Measurements from ENCODE around the gene RIN3.

Gene RIN3

GRCh38 chr14:92565040-92565717 lies 51.6 kb downstream of the RIN3 start:
- no peaks in the 10 kb centered on the region for H3K27me3 Mint-ChIP-seq
- peak overlapping the region; percentile 44 to 70 for H3K27ac Mint-ChIP-seq
- no peaks in the 10 kb centered on the region for H3K9me3 Mint-ChIP-seq
- H3K36me3 Mint-ChIP-seq (ENCODE audit: insufficient read depth): peaks cover 15% of the 10 kb centered on the region
- DNase-seq: no peak
- no peak overlapping the region for H3K4me3 Mint-ChIP-seq
- ATAC-seq (replicated peaks): no peak
- H3K4me1 Mint-ChIP-seq (ENCODE audit: low read depth in 2 of 2): peaks cover 45 to 46% of the 10 kb centered on the region in 2 donors

GRCh38 chr14:92565718-92566115 lies 52.1 kb downstream of the RIN3 start:
- Mint-ChIP-seq H3K36me3 (ENCODE audit: insufficient read depth) (peaks cover 10% of the 10 kb centered on the region), H3K9me3 (no peaks in the 10 kb centered on the region), H3K4me3 (no peak overlapping the region), H3K4me1 (ENCODE audit: low read depth in 2 of 2) (peaks cover 47 to 49% of the 10 kb centered on the region in 2 donors), H3K27ac (peak overlapping the region in 1 of 2 donors; percentile 70), H3K27me3 (no peaks in the 10 kb centered on the region)
- ATAC-seq (replicated peaks) (no peak), DNase-seq (no peak)

GRCh38 chr14:92567173-92567725 lies 53.7 kb downstream of the RIN3 start:
- Mint-ChIP-seq H3K9me3 (no peaks in the 10 kb centered on the region), H3K27ac (peak overlapping the region; percentile 96 to 97), H3K27me3 (no peaks in the 10 kb centered on the region), H3K36me3 (ENCODE audit: insufficient read depth) (peaks cover 9% of the 10 kb centered on the region), H3K4me1 (ENCODE audit: low read depth in 2 of 2) (peaks cover 46 to 50% of the 10 kb centered on the region in 2 donors), H3K4me3 (no peak overlapping the region)
- no peak for ATAC-seq (replicated peaks)
- no peak for DNase-seq

GRCh38 chr14:92568621-92569479 lies 55.3 kb downstream of the RIN3 start:
- peak overlapping the region; percentile 75 for H3K4me3 Mint-ChIP-seq
- peaks cover 8% of the 10 kb centered on the region for H3K36me3 Mint-ChIP-seq (ENCODE audit: insufficient read depth)
- H3K27ac Mint-ChIP-seq: peak overlapping the region; percentile 96 to 97
- H3K4me1 Mint-ChIP-seq (ENCODE audit: low read depth in 2 of 2): peaks cover 49 to 50% of the 10 kb centered on the region in 2 donors
- ATAC-seq (replicated peaks) (peak; percentile 87), DNase-seq (peak; percentile 58 to 60 (median 59))
- no peaks in the 10 kb centered on the region for H3K9me3 Mint-ChIP-seq
- no peaks in the 10 kb centered on the region for H3K27me3 Mint-ChIP-seq

- Mint-ChIP-seq H3K27me3 (no peaks in the 10 kb centered on the region), H3K9me3 (no peaks in the 10 kb centered on the region), H3K4me3 (peak overlapping the region in 1 of 2 donors; percentile 51), H3K27ac (peak overlapping the region; percentile 96 to 97), H3K36me3 (ENCODE audit: insufficient read depth) (peaks cover 3% of the 10 kb centered on the region), H3K4me1 (ENCODE audit: low read depth in 2 of 2) (peaks cover 50 to 54% of the 10 kb centered on the region in 2 donors)
- ATAC-seq (replicated peaks) (no peak), DNase-seq (no peak)
These were observed 57.2 kb downstream of the RIN3 start for GRCh38 chr14:92570674-92571262.

- no peaks in the 10 kb centered on the region for H3K9me3 Mint-ChIP-seq
- H3K4me3 Mint-ChIP-seq: no peak overlapping the region
- H3K4me1 Mint-ChIP-seq (ENCODE audit: low read depth in 2 of 2): peaks cover 61 to 66% of the 10 kb centered on the region in 2 donors
- DNase-seq (no peak), ATAC-seq (replicated peaks) (no peak)
- H3K27me3 Mint-ChIP-seq: no peaks in the 10 kb centered on the region
- H3K36me3 Mint-ChIP-seq (ENCODE audit: insufficient read depth): peaks cover 3% of the 10 kb centered on the region
- peak overlapping the region in 1 of 2 donors; percentile 2 for H3K27ac Mint-ChIP-seq
These were observed 58.5 kb downstream of the RIN3 start for GRCh38 chr14:92572050-92572449.

- H3K4me1 Mint-ChIP-seq (ENCODE audit: low read depth in 2 of 2): peaks cover 64 to 70% of the 10 kb centered on the region in 2 donors
These were observed 60.3 kb downstream of the RIN3 start for GRCh38 chr14:92573761-92574498.

GRCh38 chr14:92575061-92575747 lies 61.6 kb downstream of the RIN3 start:
- H3K9me3 Mint-ChIP-seq: no peaks in the 10 kb centered on the region

More at GRCh38 chr14:92573761-92574498, 60.3 kb downstream of the RIN3 start:
- H3K9me3 Mint-ChIP-seq: no peaks in the 10 kb centered on the region
- H3K36me3 Mint-ChIP-seq (ENCODE audit: insufficient read depth): peaks cover 15% of the 10 kb centered on the region
- no peak for ATAC-seq (replicated peaks)
- no peak overlapping the region for H3K4me3 Mint-ChIP-seq
- no peak for DNase-seq
- peak overlapping the region in 1 of 2 donors; percentile 76 for H3K27ac Mint-ChIP-seq
- H3K27me3 Mint-ChIP-seq: no peaks in the 10 kb centered on the region

GRCh38 chr14:92575748-92576303 lies 62.2 kb downstream of the RIN3 start:
- H3K36me3 Mint-ChIP-seq (ENCODE audit: insufficient read depth): peaks cover 16% of the 10 kb centered on the region
- H3K9me3 Mint-ChIP-seq: no peaks in the 10 kb centered on the region
- H3K4me3 Mint-ChIP-seq: peak overlapping the region; percentile 89 to 94
- H3K27me3 Mint-ChIP-seq: no peaks in the 10 kb centered on the region
- H3K27ac Mint-ChIP-seq: peak overlapping the region in 1 of 2 donors; percentile 91
- DNase-seq (no peak), ATAC-seq (replicated peaks) (no peak)
- H3K4me1 Mint-ChIP-seq (ENCODE audit: low read depth in 2 of 2): peaks cover 57 to 65% of the 10 kb centered on the region in 2 donors

More at GRCh38 chr14:92575061-92575747, 61.6 kb downstream of the RIN3 start:
- ATAC-seq (replicated peaks) (no peak), DNase-seq (no peak)
- H3K27ac Mint-ChIP-seq: peak overlapping the region; percentile 16 to 76
- peaks cover 16% of the 10 kb centered on the region for H3K36me3 Mint-ChIP-seq (ENCODE audit: insufficient read depth)
- peaks cover 56 to 63% of the 10 kb centered on the region in 2 donors for H3K4me1 Mint-ChIP-seq (ENCODE audit: low read depth in 2 of 2)
- no peaks in the 10 kb centered on the region for H3K27me3 Mint-ChIP-seq
- H3K4me3 Mint-ChIP-seq: no peak overlapping the region

GRCh38 chr14:92577321-92577742 lies 63.8 kb downstream of the RIN3 start:
- H3K4me3 Mint-ChIP-seq: peak overlapping the region; percentile 89 to 94
- peak; percentile 88 for ATAC-seq (replicated peaks)
- peaks cover 19% of the 10 kb centered on the region for H3K36me3 Mint-ChIP-seq (ENCODE audit: insufficient read depth)
- peak; percentile 32 to 33 (median 33) for DNase-seq
- peak overlapping the region; percentile 91 to 96 for H3K27ac Mint-ChIP-seq
- no peaks in the 10 kb centered on the region for H3K27me3 Mint-ChIP-seq
- H3K4me1 Mint-ChIP-seq (ENCODE audit: low read depth in 2 of 2): peaks cover 62 to 68% of the 10 kb centered on the region in 2 donors
- no peaks in the 10 kb centered on the region for H3K9me3 Mint-ChIP-seq

- Mint-ChIP-seq H3K4me1 (ENCODE audit: low read depth in 2 of 2) (peaks cover 71 to 75% of the 10 kb centered on the region in 2 donors), H3K36me3 (ENCODE audit: insufficient read depth) (peaks cover 26% of the 10 kb centered on the region), H3K27ac (peak overlapping the region; percentile 91 to 96), H3K9me3 (peaks cover 2 to 6% of the 10 kb centered on the region in 2 donors), H3K27me3 (no peaks in the 10 kb centered on the region), H3K4me3 (peak overlapping the region; percentile 89 to 94)
- no peak for ATAC-seq (replicated peaks)
- no peak for DNase-seq
These were observed 64.9 kb downstream of the RIN3 start for GRCh38 chr14:92578511-92578910.
